C4-2B (cell line): ENCODE data around the gene MOB3A.

Experiments used
- H3K27ac ChIP-seq: fragments of 450-650 bp; 2 replicates; pipeline ENCODE4 v1.5.1; 2017
- CTCF ChIP-seq: fragments of 450-650 bp; conservative IDR thresholded peaks from 2 replicates; pipeline ENCODE4 v1.5.1; 2017; ENCODE audit warnings: mild to moderate bottlenecking
- ZFX ChIP-seq: fragments of 450-650 bp; IDR thresholded peaks from 2 replicates; pipeline ENCODE4 v1.6.1; 2017

Gene MOB3A

GRCh38 chr19:2096034-2096479 lies at the start of gene MOB3A:
TSS of gene MOB3A (minus strand) at chr19:2096326. CDS start at chr19:2078560, 17,766 bp downstream.
- TF ChIP-seq CTCF (no peak; the same call in 1 of the 2 replicates), ZFX (peak; percentile 36; the same call in 1 of the 2 replicates)
- peak within 1 kb of the TSS; percentile 76 for H3K27ac ChIP-seq

GRCh38 chr19:2145831-2146241 lies 49.7 kb upstream of the MOB3A start:
- no peak for TF ChIP-seq CTCF
- H3K27ac ChIP-seq: no peak overlapping the region

- TF ChIP-seq CTCF: no peak
- no peak for TF ChIP-seq ZFX
- H3K27ac ChIP-seq: no peak overlapping the region
These were observed 48.1 kb upstream of the MOB3A start for GRCh38 chr19:2144190-2144589.

GRCh38 chr19:2142173-2142829 lies 46.2 kb upstream of the MOB3A start:
- TF ChIP-seq CTCF (no peak), ZFX (no peak)
- H3K27ac ChIP-seq: no peak overlapping the region

GRCh38 chr19:2140138-2140569 lies 44.0 kb upstream of the MOB3A start:
- no peak overlapping the region for H3K27ac ChIP-seq
- TF ChIP-seq CTCF (no peak), ZFX (no peak)

- TF ChIP-seq ZFX (no peak), CTCF (no peak)
- no peak overlapping the region for H3K27ac ChIP-seq
These were observed 43.4 kb upstream of the MOB3A start for GRCh38 chr19:2139385-2140137.

- H3K27ac ChIP-seq: no peak overlapping the region
- no peak for TF ChIP-seq CTCF
- no peak for TF ChIP-seq ZFX
These were observed 42.1 kb upstream of the MOB3A start for GRCh38 chr19:2138061-2138728.
